Mesenchymal stem cell (in vitro differentiated cells and primary cell): ENCODE measurements around the gene BIRC3.
A peak's percentile ranks its signal among the peaks of the same experiment; 100 is the strongest.

ENCODE experiments used
- DNase-seq: peaks from one replicate; pipeline ENCODE4 v3.0.0-alpha.2; 2013
- H2AFZ ChIP-seq: one replicate; pipeline ENCODE4 v1.6.1; 2013; ENCODE audit warnings: low read depth, mild to moderate bottlenecking, control low read depth, inconsistent platforms, low read length, moderate library complexity
- H2AK5ac ChIP-seq: 2 replicates; pipeline ENCODE4 v1.6.1; 2013; ENCODE audit warnings: low read length, moderate library complexity, mild to moderate bottlenecking, inconsistent platforms; ENCODE audit not compliant: severe bottlenecking
- H2BK120ac ChIP-seq: one replicate; pipeline ENCODE4 v1.6.1; 2013; ENCODE audit warnings: low read depth, mild to moderate bottlenecking, inconsistent platforms, low read length, moderate library complexity
- H2BK12ac ChIP-seq, 2 experiments: one replicate each; pipeline ENCODE4 v1.6.1; 2013; ENCODE audit warnings: inconsistent platforms in 2 of 2, low read length in 2 of 2, mild to moderate bottlenecking in 2 of 2, moderate library complexity in 2 of 2, control low read depth in 1 of 2
- H2BK15ac ChIP-seq: one replicate; pipeline ENCODE4 v1.6.1; 2013; ENCODE audit warnings: mild to moderate bottlenecking, low read depth, inconsistent platforms; ENCODE audit not compliant: poor library complexity, severe bottlenecking
- H2BK5ac ChIP-seq: 2 replicates; pipeline ENCODE4 v1.6.1; 2013; ENCODE audit warnings: low read depth, mild to moderate bottlenecking, low read length, control low read depth, inconsistent platforms; ENCODE audit not compliant: poor library complexity, severe bottlenecking
- H3K14ac ChIP-seq, 2 experiments: one replicate each; pipeline ENCODE4 v1.6.1; 2013; ENCODE audit warnings: inconsistent platforms in 2 of 2, low read length in 2 of 2, control low read depth in 1 of 2, mild to moderate bottlenecking in 1 of 2, moderate library complexity in 1 of 2
- H3K18ac ChIP-seq, 2 experiments: one replicate each; pipeline ENCODE4 v1.6.1; 2013; ENCODE audit warnings: inconsistent platforms in 2 of 2, low read length in 2 of 2, control low read depth in 1 of 2, low read depth in 1 of 2, mild to moderate bottlenecking in 1 of 2
- H3K23ac ChIP-seq, 2 experiments: one replicate each; pipeline ENCODE4 v1.6.1; 2013; ENCODE audit warnings: inconsistent platforms in 2 of 2, low read length in 2 of 2, mild to moderate bottlenecking in 2 of 2, moderate library complexity in 2 of 2, control low read depth in 1 of 2
- H3K27ac ChIP-seq: 2 replicates; pipeline ENCODE4 v1.5.1; 2013; ENCODE audit warnings: mild to moderate bottlenecking, moderate library complexity, low read length, control low read depth, inconsistent platforms; ENCODE audit not compliant: poor library complexity, severe bottlenecking
- H3K27me3 ChIP-seq, 2 experiments: 2 replicates each; pipeline versions ENCODE4 v1.6.1 to v1.7.0; 2013; ENCODE audit warnings: low read length in 2 of 2, mild to moderate bottlenecking in 2 of 2, moderate library complexity in 2 of 2, control low read depth in 1 of 2, inconsistent platforms in 1 of 2; ENCODE audit not compliant: control insufficient read depth in 1 of 2, insufficient read depth in 1 of 2
- H3K36me3 ChIP-seq, 2 experiments: 2 replicates each; pipeline versions ENCODE4 v1.6.1 to v1.7.0; 2013; ENCODE audit warnings: low read length in 2 of 2, control low read depth in 1 of 2, inconsistent platforms in 1 of 2, low read depth in 1 of 2, mild to moderate bottlenecking in 1 of 2; ENCODE audit not compliant: insufficient read depth in 2 of 2, control insufficient read depth in 1 of 2
- H3K4ac ChIP-seq, 2 experiments: one replicate each; pipeline ENCODE4 v1.6.1; 2013; ENCODE audit warnings: inconsistent platforms in 2 of 2, low read length in 2 of 2, mild to moderate bottlenecking in 2 of 2, moderate library complexity in 2 of 2, control low read depth in 1 of 2, low read depth in 1 of 2
- H3K4me1 ChIP-seq: 2 replicates; pipeline ENCODE4 v1.6.1; 2013; ENCODE audit warnings: low read depth, low read length, control low read depth; ENCODE audit not compliant: control insufficient read depth, insufficient read depth
- H3K4me2 ChIP-seq: 2 replicates; pipeline ENCODE4 v1.6.1; 2013; ENCODE audit warnings: low read length, mild to moderate bottlenecking, inconsistent platforms; ENCODE audit not compliant: poor library complexity, severe bottlenecking
- H3K4me3 ChIP-seq, 2 experiments: 2 replicates each; pipeline versions ENCODE4 v1.5.1 to v1.7.0; 2013; ENCODE audit warnings: low read length in 2 of 2, mild to moderate bottlenecking in 2 of 2, control low read depth in 1 of 2, low read depth in 1 of 2; ENCODE audit not compliant: insufficient read depth in 1 of 2
- H3K79me1 ChIP-seq: replicated peaks from 2 replicates; pipeline ENCODE4 v1.6.1; 2013; ENCODE audit warnings: mild to moderate bottlenecking, control low read depth, low read length, inconsistent platforms; ENCODE audit not compliant: poor library complexity, severe bottlenecking
- H3K9ac ChIP-seq: 2 replicates; pipeline ENCODE4 v1.7.0; 2013; ENCODE audit warnings: mild to moderate bottlenecking, low read length, moderate library complexity
- H3K9me3 ChIP-seq: 2 replicates; pipeline ENCODE4 v1.7.0; 2013; ENCODE audit warnings: mild to moderate bottlenecking, low read length; ENCODE audit not compliant: control insufficient read depth
- H4K8ac ChIP-seq: one replicate; pipeline ENCODE4 v1.6.1; 2013; ENCODE audit warnings: inconsistent platforms, mild to moderate bottlenecking, low read length, moderate library complexity
- H4K91ac ChIP-seq: one replicate; pipeline ENCODE4 v1.6.1; 2013; ENCODE audit warnings: mild to moderate bottlenecking, low read length, inconsistent platforms
- WGBS: methylation state at CpG from one replicate; pipeline ENCODE4 v1.1.7; 2013; ENCODE audit warnings: mixed read lengths; 5-methylcytosine and 5-hydroxymethylcytosine counted together

BIRC3 gene

DNA sequence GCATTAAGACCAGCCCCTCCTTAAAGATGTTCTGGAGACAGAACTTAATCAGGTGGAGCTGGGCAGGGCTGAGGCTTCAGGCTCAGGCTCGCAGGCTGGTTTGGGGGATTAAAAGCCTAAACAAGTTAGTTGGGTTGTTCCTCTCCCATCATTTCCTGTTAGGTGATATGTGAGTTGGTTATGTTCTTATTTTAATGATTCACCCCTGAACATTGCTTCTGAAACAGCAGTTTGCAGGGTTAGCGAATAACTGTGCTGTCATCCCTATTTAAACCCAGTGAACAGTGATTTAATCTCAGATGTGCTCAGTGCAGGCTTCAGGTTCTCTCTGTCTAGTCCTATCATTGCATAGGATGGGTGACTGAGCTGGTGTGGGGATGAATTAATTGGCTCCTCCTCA, 47.4 kb upstream of the BIRC3 start:
- H3K4me1 ChIP-seq: peaks cover 7% of the 10 kb centered on the region
- no peak overlapping the region for H2BK5ac ChIP-seq
- no peak overlapping the region for H2AK5ac ChIP-seq
- no peak overlapping the region for H3K9ac ChIP-seq
- no peak overlapping the region for H3K14ac ChIP-seq
- no peak for DNase-seq
- no peak overlapping the region for H2BK120ac ChIP-seq
- no peaks in the 10 kb centered on the region for H3K9me3 ChIP-seq
- no peak overlapping the region for H4K8ac ChIP-seq
- peak overlapping the region; percentile 25 for H3K27ac ChIP-seq
- H2BK15ac ChIP-seq: no peak overlapping the region
- peak overlapping the region; percentile 14 for H3K4me2 ChIP-seq
- H3K4ac ChIP-seq: no peak overlapping the region
- H2BK12ac ChIP-seq: no peak overlapping the region
- no peak overlapping the region for H3K4me3 ChIP-seq
- no peak overlapping the region for H3K18ac ChIP-seq
- H3K27me3 ChIP-seq: no peaks in the 10 kb centered on the region
- no peak overlapping the region for H2AFZ ChIP-seq
- 78% methylated on average over 2 of the region's 2 CpGs for WGBS
- H3K79me1 ChIP-seq: no peaks in the 10 kb centered on the region
- H3K23ac ChIP-seq: no peak overlapping the region
- H4K91ac ChIP-seq: no peak overlapping the region
- H3K36me3 ChIP-seq: no peaks in the 10 kb centered on the region

DNA sequence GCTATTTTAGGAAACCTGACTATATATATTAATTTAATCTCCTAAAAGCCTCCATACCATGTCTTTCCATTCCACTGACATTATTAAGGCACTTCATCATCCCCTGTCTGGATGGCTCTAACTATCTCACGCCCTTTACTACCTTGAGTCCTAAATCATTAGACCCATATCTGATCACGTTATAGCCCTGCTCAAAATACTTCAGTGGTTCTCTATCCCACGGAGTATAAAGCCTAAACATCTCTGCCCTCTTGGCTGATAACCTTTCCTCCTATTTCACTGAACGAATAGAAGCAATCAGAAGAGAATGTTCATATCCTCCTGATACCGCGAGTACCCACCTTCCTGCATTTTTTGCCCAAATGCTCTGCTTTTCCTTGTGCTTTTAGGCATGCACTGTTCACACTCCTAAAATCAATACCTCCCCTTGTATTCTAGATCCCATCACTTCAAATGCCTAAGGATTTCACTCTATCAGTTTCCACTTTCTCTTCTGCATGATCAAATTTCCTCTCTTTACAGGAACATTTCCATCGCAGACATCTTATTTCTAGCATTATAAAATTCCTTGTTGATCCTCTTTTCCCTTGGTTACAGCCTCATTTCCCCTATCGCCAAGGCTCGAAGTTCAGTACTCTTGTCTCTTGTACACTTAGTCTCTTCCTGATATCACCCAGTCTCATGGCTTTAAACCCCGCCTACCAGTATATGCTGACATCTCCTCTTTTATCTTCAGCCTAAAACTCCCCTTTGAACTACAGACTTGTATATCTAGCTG, 45.0 kb upstream of the BIRC3 start:
- Histone ChIP-seq H2BK5ac (no peak overlapping the region), H3K4me2 (no peak overlapping the region), H2BK120ac (no peak overlapping the region), H3K23ac (no peak overlapping the region), H3K18ac (no peak overlapping the region), H2BK15ac (no peak overlapping the region), H3K27me3 (no peaks in the 10 kb centered on the region), H2AK5ac (no peak overlapping the region), H4K91ac (no peak overlapping the region), H2AFZ (no peak overlapping the region), H3K27ac (no peak overlapping the region), H3K14ac (no peak overlapping the region), H2BK12ac (no peak overlapping the region), H4K8ac (no peak overlapping the region), H3K79me1 (no peaks in the 10 kb centered on the region), H3K36me3 (no peaks in the 10 kb centered on the region), H3K4me3 (no peak overlapping the region), H3K9me3 (no peaks in the 10 kb centered on the region), H3K4ac (no peak overlapping the region), H3K9ac (no peak overlapping the region), H3K4me1 (peaks cover 13% of the 10 kb centered on the region)
- DNase-seq: no peak
- 88% methylated on average over 10 of the region's 10 CpGs for WGBS

DNA sequence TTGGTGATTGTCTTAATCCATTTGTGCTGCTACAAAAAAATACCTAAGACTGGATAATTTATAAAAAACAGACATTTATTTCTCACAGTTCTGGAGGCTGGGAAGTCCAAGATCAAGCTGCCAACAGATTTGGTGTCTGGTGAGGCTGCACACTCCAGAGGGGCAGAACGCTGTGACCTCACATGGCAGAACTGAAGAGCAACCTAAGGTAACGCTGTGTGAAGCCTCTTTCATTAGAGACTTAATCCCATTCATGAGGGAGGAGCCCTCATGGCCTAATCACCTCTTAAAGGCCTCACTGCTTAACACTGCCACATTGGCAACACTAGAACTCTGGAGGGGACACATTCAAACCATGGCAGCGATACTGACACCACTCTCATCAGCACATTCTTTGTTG, 42.7 kb upstream of the BIRC3 start:
- Histone ChIP-seq H3K79me1 (no peaks in the 10 kb centered on the region), H3K27me3 (no peaks in the 10 kb centered on the region), H3K4ac (no peak overlapping the region), H3K9me3 (no peaks in the 10 kb centered on the region), H3K9ac (no peak overlapping the region), H4K8ac (no peak overlapping the region), H2BK12ac (no peak overlapping the region), H2AK5ac (no peak overlapping the region), H3K4me3 (no peak overlapping the region), H3K4me1 (peaks cover 8% of the 10 kb centered on the region), H2BK15ac (no peak overlapping the region), H3K4me2 (no peak overlapping the region), H2AFZ (no peak overlapping the region), H3K23ac (no peak overlapping the region), H3K36me3 (no peaks in the 10 kb centered on the region), H3K18ac (no peak overlapping the region), H3K14ac (no peak overlapping the region), H2BK5ac (no peak overlapping the region), H3K27ac (no peak overlapping the region), H2BK120ac (no peak overlapping the region), H4K91ac (no peak overlapping the region)
- WGBS: 88% methylated on average over 2 of the region's 3 CpGs
- no peak for DNase-seq

DNA sequence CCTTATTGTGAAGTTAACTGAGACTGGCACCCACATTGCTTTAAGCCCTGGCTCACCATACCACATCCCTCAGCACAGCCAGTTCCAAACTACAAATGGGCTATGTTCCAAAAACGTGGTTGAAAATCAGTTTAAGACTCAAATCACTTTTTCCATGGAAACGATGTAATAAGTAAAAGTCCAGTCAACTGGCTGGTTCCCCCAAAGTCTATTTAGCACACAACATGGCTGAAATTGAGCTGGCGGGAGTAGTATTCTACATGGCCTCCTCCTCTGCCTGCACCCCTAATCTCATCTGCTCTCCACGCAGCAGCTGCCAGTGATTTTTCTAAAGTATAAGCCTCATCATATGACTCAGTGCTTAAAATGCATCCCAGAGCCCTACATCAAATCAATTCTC, 40.9 kb upstream of the BIRC3 start:
- H4K8ac ChIP-seq: no peak overlapping the region
- no peak overlapping the region for H2AK5ac ChIP-seq
- H3K9ac ChIP-seq: peak overlapping the region; percentile 0
- H3K4me1 ChIP-seq: peaks cover 7% of the 10 kb centered on the region
- H2BK15ac ChIP-seq: no peak overlapping the region
- no peak overlapping the region for H3K14ac ChIP-seq
- H3K79me1 ChIP-seq: no peaks in the 10 kb centered on the region
- 88% methylated on average over 4 of the region's 4 CpGs for WGBS
- H2BK120ac ChIP-seq: no peak overlapping the region
- H3K4ac ChIP-seq: no peak overlapping the region
- H3K27me3 ChIP-seq: no peaks in the 10 kb centered on the region
- no peaks in the 10 kb centered on the region for H3K9me3 ChIP-seq
- DNase-seq: no peak
- H2BK5ac ChIP-seq: no peak overlapping the region
- H3K23ac ChIP-seq: no peak overlapping the region
- H3K36me3 ChIP-seq: no peaks in the 10 kb centered on the region
- H3K4me3 ChIP-seq: peak overlapping the region in 1 of 2 experiments; percentile 20
- H3K27ac ChIP-seq: no peak overlapping the region
- H2BK12ac ChIP-seq: no peak overlapping the region
- no peak overlapping the region for H3K18ac ChIP-seq
- H3K4me2 ChIP-seq: no peak overlapping the region
- no peak overlapping the region for H4K91ac ChIP-seq
- H2AFZ ChIP-seq: no peak overlapping the region
